HG03439 (cell line): Measurements from ENCODE around the gene SYNE3.
A peak's percentile ranks its signal among the peaks of the same experiment; 100 is the strongest.

ENCODE experiments used
- ATAC-seq: cut with Tn5 transposase; IDR thresholded peaks from one replicate; pipeline ENCODE4 v1.9.1; 2021; ENCODE audit warnings: mild to moderate bottlenecking, moderate library complexity; ENCODE audit not compliant: unreplicated experiment

Gene SYNE3

GRCh38 chr14:95509495-95509894 lies 7.0 kb downstream of the SYNE3 start:
- ATAC-seq, result no peak

GRCh38 chr14:95508377-95508776 lies 8.1 kb downstream of the SYNE3 start:
- no peak for ATAC-seq

- ATAC-seq, result no peak
Measured at GRCh38 chr14:95507701-95508103, 8.7 kb downstream of the SYNE3 start.

- ATAC-seq, result no peak
Measured at GRCh38 chr14:95507174-95507573, 9.3 kb downstream of the SYNE3 start.

DNA sequence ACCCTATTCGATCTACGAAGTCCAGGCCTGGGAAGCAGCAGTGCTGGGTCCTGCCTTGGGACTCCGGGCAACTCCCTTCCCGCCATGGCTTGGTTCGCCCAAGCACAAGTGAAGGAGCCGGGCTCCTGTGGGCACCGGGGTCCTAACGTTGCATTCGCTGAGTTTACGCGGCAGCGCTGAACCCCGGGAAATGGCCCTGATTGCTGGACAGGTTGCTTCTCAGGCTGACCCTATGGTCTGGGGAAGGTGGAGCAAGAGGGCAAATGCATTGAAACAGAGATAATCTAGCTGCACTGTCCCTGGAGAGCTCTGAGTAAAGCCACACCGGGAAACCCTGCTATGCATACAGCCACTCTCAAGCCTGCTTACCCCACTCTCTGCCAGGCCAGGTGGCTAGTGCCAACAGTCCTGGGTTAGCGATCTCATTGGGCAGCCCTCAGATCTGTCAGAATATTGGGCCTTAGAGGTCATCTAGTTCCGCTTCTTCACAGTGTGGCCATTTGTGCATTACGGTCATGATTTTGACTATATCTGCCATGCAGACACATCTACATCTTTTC lies 11.3 kb downstream of the SYNE3 start:
- no peak for ATAC-seq

DNA sequence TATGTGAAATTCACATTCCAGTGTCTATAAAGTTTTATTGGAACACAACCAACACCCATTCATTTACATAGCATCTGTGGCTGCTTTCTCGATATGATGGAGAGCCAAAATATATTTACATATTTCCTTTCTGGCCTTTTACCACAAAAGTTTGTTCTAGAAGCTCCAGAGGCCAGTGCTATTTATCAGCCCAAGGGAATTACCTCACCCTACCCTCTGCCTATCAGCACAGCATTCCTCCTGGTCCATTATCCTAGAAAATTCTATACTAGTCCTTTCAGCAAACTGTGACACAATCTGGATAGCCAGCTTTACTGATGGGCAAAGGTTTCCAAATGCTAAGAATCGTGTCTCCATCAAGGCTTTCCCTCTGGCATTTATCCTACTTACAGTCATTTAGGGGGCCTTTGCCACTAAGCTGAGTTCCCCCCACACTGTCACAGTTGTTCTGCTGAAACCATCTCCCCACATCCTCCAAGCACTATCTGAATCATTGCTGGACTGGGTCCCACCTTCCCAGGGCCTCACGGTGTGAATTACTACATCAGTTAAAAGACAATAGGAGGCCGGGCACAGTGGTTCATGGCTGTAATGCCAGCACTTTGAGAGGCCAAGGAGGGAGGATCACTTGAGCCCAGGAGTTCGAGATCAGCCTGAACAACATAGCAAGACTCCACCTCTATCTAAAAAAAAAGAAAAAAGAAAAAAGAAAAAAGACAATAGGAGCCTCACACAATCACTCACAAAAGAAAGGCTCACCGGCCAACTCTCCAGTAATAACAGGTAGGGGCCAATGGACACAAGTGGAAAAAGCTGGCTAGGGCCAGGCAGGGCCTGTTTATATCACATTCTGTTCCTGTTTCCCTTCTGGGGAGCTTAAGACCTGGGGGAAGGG lies 12.1 kb downstream of the SYNE3 start:
- ATAC-seq, result no peak

DNA sequence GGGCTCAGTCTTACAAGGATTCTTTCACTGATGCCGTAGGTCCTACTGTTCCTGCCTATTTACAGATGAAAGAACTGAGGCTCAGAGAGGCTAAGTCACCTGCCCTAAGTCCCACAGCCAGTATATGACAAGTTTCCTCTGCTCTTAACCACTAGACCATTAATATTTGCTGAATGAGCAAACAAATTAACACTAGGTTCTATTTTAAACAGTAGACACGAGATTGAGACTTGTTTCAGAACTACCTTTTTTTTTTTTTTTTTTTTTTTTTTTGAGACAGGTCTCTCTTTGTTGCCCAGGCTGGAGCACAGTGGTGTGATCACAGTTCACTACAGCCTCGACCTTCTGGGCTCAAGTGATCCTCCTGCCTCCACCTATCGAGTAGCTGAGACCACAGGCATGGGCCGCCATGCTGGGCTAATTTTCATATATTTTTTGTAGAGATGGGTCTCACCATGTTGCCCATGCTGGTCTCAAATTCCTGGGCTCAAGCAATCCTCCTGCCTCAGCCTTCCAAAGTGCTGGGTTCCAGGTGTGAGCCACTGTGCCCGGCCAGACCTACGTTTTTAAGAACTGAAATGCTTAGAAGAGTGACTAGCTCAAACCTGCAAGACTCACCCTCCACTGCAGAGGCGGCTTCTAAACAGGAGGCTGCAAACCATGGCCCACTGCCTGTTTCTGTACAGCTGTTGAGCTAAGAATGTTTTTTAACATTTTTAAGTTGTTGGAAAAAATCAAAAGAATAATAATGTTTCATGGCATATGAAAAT lies 12.9 kb downstream of the SYNE3 start:
- ATAC-seq, result peak; percentile 44

- no peak for ATAC-seq
Measured at GRCh38 chr14:95502381-95502950, 14.0 kb downstream of the SYNE3 start.

- no peak for ATAC-seq
Measured at GRCh38 chr14:95500772-95501401, 15.6 kb downstream of the SYNE3 start.

GRCh38 chr14:95500201-95500681 lies 16.2 kb downstream of the SYNE3 start:
- ATAC-seq, result no peak

DNA sequence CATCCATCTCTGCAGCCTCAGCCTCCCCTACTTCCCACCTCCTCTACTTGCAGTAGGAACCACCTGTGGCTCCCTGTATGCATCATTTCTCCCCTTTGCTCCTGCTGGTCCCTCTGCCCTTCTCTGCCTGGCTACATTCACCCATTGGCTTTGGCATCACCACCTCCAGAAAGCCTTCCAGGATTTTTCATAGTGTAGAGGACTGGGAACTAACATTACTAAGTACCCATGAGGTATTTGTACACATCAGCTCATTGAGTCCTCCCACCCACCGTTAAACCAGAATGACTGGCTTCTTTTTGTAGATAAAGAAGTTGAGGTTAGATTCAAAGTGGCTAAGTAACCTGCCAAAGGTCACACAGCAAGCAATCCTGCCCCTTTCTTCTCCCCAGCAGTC lies 17.1 kb downstream of the SYNE3 start:
- no peak for ATAC-seq

DNA sequence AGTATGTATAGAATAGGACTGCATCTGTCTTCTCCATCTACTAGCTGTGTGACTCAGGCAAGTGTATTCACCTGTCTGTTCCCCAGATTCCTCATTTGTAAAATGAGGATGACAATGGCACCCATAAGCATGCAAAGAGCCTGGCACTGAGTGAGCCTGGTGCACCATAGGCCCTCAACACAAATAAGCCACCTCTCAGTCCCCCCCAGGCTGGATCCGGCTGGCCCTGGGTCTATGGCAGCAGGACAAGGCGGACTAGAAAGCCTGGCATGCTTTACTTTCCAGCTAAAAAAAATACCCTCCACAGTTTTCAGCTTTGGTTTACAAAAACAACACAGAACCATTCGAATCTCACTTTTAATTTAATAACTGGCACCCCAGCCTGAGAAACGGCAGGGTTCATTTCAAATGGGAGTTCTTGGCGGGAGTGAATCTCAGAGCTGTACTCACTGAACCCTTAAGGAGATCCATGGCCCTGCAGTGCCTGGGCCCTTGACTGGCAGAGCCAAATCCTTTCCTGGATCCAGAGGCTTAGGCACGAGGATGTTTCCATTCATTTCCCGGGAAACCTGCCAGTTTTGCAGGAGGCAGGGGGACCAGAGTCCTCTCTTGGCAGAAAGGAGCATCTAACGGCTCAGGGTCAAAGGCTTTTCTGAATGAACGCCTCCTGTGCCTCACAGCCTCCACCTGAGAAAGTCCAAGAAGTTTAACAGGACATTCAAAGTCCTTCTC lies 17.7 kb downstream of the SYNE3 start:
- ATAC-seq, result no peak

DNA sequence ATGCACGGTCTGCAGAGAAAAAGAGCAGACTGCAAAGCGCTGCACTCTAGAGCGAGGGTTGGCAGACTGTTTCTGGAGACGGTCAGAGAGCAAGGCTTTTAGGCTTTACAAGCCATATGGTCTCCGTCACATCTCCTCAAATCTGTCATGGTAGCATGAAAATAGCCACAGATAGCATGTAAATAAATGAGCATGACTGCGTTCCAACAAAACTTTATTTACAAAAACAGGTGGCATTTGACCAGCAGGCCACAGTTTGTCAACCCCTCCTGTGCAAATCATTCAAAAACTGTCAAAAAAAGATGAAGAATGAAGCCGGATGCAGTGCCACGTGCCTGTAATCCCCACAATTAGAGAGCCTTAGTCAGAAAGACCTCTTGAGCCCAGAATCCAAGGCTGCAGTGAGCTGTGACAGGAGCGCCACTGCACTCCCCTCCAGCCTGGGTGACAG lies 18.9 kb downstream of the SYNE3 start:
- ATAC-seq, result no peak

DNA sequence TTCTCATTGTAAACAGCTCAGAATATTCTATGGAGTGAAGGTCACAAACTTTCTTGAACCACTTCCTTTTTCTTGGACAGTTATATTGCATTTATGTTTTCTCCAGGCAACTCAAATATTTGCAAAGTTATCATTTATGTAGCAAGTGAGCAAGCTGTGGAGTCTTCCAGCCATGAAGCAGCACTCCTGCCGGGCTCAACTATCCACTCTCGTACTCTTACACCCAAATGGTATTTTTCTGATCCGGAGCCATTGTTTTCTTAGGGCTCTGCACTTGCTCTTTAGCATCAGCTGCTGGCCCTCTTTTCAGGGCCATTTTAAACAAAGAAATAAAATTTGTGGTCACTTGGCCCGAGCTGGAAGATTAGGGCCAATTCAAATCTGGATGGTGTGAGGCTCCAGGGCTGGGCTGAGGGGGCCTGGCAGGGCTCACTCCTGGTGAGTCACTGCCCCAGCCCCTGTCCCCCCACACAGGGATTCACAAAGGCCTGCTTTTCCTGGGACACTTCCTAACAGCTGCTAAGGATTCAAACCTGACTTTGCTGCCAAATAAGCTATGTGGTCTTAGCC lies 19.7 kb downstream of the SYNE3 start:
- ATAC-seq, result no peak

GRCh38 chr14:95496111-95496681 lies 20.3 kb downstream of the SYNE3 start:
- ATAC-seq, result peak; percentile 1

GRCh38 chr14:95495538-95496025 lies 20.9 kb downstream of the SYNE3 start:
- ATAC-seq, result peak; percentile 79

DNA sequence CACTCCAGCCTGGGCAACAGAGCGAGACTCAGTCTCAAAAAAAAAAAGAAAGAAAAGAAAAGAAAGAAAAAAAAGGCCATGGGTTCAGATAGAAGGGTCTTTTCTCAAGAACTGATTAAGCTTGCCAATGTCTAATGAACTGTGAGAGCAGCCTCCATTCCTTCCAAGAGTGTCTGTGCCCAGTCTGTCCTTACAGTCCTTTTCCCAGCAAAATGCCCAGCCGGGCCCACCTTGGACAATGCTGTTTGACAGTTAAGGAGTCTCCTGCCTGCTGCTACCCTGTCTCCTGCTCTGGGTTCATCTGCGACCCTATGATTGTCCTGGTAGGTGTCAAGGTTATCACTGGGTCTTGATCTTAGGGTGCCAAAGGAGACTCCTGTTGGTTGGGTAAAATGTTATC lies 21.4 kb downstream of the SYNE3 start:
- ATAC-seq, result no peak

DNA sequence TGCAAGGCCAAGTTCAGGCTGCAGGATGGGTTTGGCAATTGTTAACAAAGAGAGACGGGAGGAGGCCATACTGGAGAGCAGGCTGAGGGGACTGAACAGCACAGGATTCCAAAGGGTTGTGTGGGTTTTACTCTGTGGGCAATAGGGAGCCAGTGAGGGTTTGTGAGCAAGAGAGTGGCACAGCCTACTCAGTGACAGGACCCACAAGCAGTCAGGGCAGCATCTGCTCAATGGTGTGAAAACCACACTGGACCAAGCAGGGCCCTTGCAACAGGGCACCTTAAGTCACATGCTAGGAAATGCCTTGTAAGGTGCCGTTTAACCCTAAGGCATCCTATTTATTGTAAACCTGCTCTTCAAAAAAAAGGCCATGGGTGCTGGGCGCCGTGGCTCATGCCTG lies 22.0 kb downstream of the SYNE3 start:
- no peak for ATAC-seq

GRCh38 chr14:95493976-95494375 lies 22.5 kb downstream of the SYNE3 start:
- ATAC-seq, result no peak
